Liver (tissue), 9 donors: ENCODE measurements around the gene USP35. TPM values are rescaled to one million over a fixed set of nuclear protein-coding genes. Genes with fewer than 3 reads are reported as not detected.

Source experiments
- DNase-seq: peaks from one replicate; pipeline ENCODE4 v3.0.0-alpha.2; 2017; ENCODE audit warnings: low spot score
- H3K27ac ChIP-seq, 2 donors: one replicate each; pipeline ENCODE4 v1.7.0; 2013; ENCODE audit warnings: inconsistent platforms in 2 of 2, low read length in 2 of 2, control low read depth in 1 of 2, low read depth in 1 of 2, mild to moderate bottlenecking in 1 of 2
- H3K27me3 ChIP-seq, 4 donors: one replicate each; pipeline versions ENCODE4 v1.6.1 to v1.7.0; 2013; ENCODE audit warnings: low read length in 3 of 4, inconsistent platforms in 1 of 4, mild to moderate bottlenecking in 1 of 4, moderate library complexity in 1 of 4; ENCODE audit not compliant: control insufficient read depth in 4 of 4, insufficient read depth in 4 of 4
- H3K36me3 ChIP-seq, 4 donors: one replicate each; pipeline versions ENCODE4 v1.6.1 to v1.7.0; 2013; ENCODE audit warnings: low read length in 3 of 4, mild to moderate bottlenecking in 3 of 4, low read depth in 1 of 4, moderate library complexity in 1 of 4; ENCODE audit not compliant: control insufficient read depth in 4 of 4, insufficient read depth in 3 of 4
- H3K4me1 ChIP-seq, 4 donors: one replicate each; pipeline versions ENCODE4 v1.6.1 to v1.7.0; 2013; ENCODE audit warnings: low read length in 3 of 4, mild to moderate bottlenecking in 3 of 4, moderate library complexity in 1 of 4; ENCODE audit not compliant: control insufficient read depth in 4 of 4, insufficient read depth in 4 of 4
- H3K4me3 ChIP-seq, 3 donors: one replicate each; pipeline versions ENCODE4 v1.6.1 to v1.7.0; 2013; ENCODE audit warnings: low read length in 3 of 3, control low read depth in 1 of 3, low read depth in 1 of 3, mild to moderate bottlenecking in 1 of 3
- H3K9ac ChIP-seq, 2 donors: one replicate each; pipeline ENCODE4 v1.7.0; 2013; ENCODE audit warnings: low read length in 2 of 2, mild to moderate bottlenecking in 2 of 2, moderate library complexity in 2 of 2, control low read depth in 1 of 2, low read depth in 1 of 2
- H3K9me3 ChIP-seq, 4 donors: one replicate each; pipeline versions ENCODE4 v1.6.1 to v1.7.0; 2013; ENCODE audit warnings: low read length in 3 of 4; ENCODE audit not compliant: control insufficient read depth in 4 of 4
- EGR1 ChIP-seq, 2 donors: IDR thresholded peaks; 2 replicates each; pipeline ENCODE4 v1.6.1; 2016 to 2018; ENCODE audit warnings: antibody characterized with exemption in 2 of 2, low read depth in 2 of 2
- FOXA1 ChIP-seq: IDR thresholded peaks from 2 replicates; pipeline ENCODE4 v1.6.1; 2016; ENCODE audit warnings: antibody characterized with exemption
- FOXA2 ChIP-seq: IDR thresholded peaks from 2 replicates; pipeline ENCODE4 v1.6.1; 2016; ENCODE audit warnings: antibody characterized with exemption
- GABPA ChIP-seq, 2 donors: IDR thresholded peaks in 1 of 2; conservative IDR thresholded peaks in 1 of 2; 2 replicates each; pipeline ENCODE4 v1.6.1; 2016; ENCODE audit warnings: antibody characterized with exemption in 2 of 2, mild to moderate bottlenecking in 1 of 2, moderate library complexity in 1 of 2
- HNF4A ChIP-seq, 2 donors: conservative IDR thresholded peaks; 2 replicates each; pipeline ENCODE4 v1.6.1; 2016; ENCODE audit warnings: antibody characterized with exemption in 2 of 2, mild to moderate bottlenecking in 2 of 2
- HNF4G ChIP-seq: IDR thresholded peaks from 2 replicates; pipeline ENCODE4 v1.6.1; 2016; ENCODE audit warnings: antibody characterized with exemption
- JUND ChIP-seq, 2 donors: IDR thresholded peaks; 2 replicates each; pipeline ENCODE4 v1.6.1; 2016; ENCODE audit warnings: antibody characterized with exemption in 2 of 2
- NR2F2 ChIP-seq: IDR thresholded peaks from 2 replicates; pipeline ENCODE4 v1.6.1; 2016; ENCODE audit warnings: antibody characterized with exemption
- RAD21 ChIP-seq, 2 donors: IDR thresholded peaks; 2 replicates each; pipeline ENCODE4 v1.6.1; 2016; ENCODE audit warnings: antibody characterized with exemption in 2 of 2, mild to moderate bottlenecking in 2 of 2
- SP1 ChIP-seq: IDR thresholded peaks from 2 replicates; pipeline ENCODE4 v1.6.1; 2018; ENCODE audit warnings: antibody characterized with exemption, mild to moderate bottlenecking
- TAF1 ChIP-seq: conservative IDR thresholded peaks from 2 replicates; pipeline ENCODE4 v1.6.1; 2016; ENCODE audit warnings: antibody characterized with exemption, mild to moderate bottlenecking
- YY1 ChIP-seq: IDR thresholded peaks from 2 replicates; pipeline ENCODE4 v1.6.1; 2016; ENCODE audit warnings: antibody characterized with exemption, mild to moderate bottlenecking
- WGBS: extraction: QIAGEN DNeasy Blood & Tissue Kit; methylation state at CpG from one replicate; pipeline ENCODE4 v1.1.7; 2013; 5-methylcytosine and 5-hydroxymethylcytosine counted together
- polyA plus RNA-seq, 2 donors: library from polyadenylated mRNA; stranded (reverse) in 1 of 2; unstranded in 1 of 2; fragments of 200-250 nt in 1 of 2; fragments of >200 nt in 1 of 2; fragmentation: Nextera tagmentation in 1 of 2; extraction: Ambion mirVana in 1 of 2; gene quantifications; one replicate each; pipeline versions ENCODE4 v1.2.1 to v1.2.3, GENCODE V29; 2013 to 2015
- total RNA-seq, 2 donors: library from RNA; depleted of rRNA; stranded (reverse); fragments of >200 nt; gene quantifications; one replicate each; pipeline ENCODE4 v1.2.3, GENCODE V29; 2014
- TF ChIP-seq, protein P1 (sequence below): IDR thresholded peaks from 2 replicates; pipeline ENCODE4 v1.6.1; 2016; ENCODE audit warnings: antibody characterized with exemption, mild to moderate bottlenecking
- TF ChIP-seq, protein P2 (sequence below): fragments of 150-350 bp; IDR thresholded peaks from 2 replicates; pipeline ENCODE4 v1.5.1; 2017; ENCODE audit warnings: improper control_type of control experiment, low read depth, low read length; ENCODE audit not compliant: missing input control
- TF ChIP-seq, protein P3 (sequence below): IDR thresholded peaks from 2 replicates; pipeline ENCODE4 v1.6.1; 2016; ENCODE audit warnings: antibody characterized with exemption
- donor health status: healthy.
- donor health status: healthy.
- donor health status: healthy.
- donor health status: healthy.
- donor health status: healthy.

USP35 gene
- total and polyA plus RNA-seq, 4 donors: 2.3 to 11.0 (median 4.8) TPM

DNA sequence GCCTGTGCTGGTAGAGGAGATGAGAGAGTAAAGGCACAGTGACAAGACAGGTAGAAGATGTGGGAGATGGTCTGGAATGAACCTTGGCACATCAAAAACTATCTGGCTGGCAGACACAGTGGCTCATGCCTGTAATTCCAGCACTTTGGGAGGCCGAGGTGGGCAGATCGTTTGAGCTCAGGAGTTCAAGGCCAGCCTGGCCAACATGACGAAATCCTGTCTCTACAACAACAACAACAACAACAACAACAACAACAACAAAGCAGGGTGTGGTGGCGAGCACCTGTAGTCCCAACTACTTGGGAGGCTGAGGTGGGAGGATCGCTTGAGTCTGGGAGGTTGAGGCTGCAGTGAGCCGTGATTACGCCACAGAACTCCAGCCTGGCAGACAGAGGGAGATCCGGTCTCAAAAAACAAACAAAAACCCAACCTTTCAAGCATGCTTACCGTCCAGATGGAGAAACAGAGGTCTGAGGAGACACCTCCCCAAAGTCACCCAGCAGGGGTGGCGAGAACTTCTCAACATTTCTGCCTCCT is 12.0 kb upstream of the USP35 start:
- no peak for TF ChIP-seq TAF1
- TF ChIP-seq EGR1 (IDR thresholded peaks at IDR 0.05; ENCODE audit: low read depth in 2 of 2): no peak
- TF ChIP-seq FOXA1: no peak
- TF ChIP-seq YY1: no peak
- no peak for TF ChIP-seq RAD21 (IDR thresholded peaks at IDR 0.05)
- no peak for TF ChIP-seq FOXA2
- TF ChIP-seq, protein P1, sequence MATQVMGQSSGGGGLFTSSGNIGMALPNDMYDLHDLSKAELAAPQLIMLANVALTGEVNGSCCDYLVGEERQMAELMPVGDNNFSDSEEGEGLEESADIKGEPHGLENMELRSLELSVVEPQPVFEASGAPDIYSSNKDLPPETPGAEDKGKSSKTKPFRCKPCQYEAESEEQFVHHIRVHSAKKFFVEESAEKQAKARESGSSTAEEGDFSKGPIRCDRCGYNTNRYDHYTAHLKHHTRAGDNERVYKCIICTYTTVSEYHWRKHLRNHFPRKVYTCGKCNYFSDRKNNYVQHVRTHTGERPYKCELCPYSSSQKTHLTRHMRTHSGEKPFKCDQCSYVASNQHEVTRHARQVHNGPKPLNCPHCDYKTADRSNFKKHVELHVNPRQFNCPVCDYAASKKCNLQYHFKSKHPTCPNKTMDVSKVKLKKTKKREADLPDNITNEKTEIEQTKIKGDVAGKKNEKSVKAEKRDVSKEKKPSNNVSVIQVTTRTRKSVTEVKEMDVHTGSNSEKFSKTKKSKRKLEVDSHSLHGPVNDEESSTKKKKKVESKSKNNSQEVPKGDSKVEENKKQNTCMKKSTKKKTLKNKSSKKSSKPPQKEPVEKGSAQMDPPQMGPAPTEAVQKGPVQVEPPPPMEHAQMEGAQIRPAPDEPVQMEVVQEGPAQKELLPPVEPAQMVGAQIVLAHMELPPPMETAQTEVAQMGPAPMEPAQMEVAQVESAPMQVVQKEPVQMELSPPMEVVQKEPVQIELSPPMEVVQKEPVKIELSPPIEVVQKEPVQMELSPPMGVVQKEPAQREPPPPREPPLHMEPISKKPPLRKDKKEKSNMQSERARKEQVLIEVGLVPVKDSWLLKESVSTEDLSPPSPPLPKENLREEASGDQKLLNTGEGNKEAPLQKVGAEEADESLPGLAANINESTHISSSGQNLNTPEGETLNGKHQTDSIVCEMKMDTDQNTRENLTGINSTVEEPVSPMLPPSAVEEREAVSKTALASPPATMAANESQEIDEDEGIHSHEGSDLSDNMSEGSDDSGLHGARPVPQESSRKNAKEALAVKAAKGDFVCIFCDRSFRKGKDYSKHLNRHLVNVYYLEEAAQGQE: no peak
- TF ChIP-seq JUND (IDR thresholded peaks at IDR 0.05): no peak
- TF ChIP-seq, protein P2, sequence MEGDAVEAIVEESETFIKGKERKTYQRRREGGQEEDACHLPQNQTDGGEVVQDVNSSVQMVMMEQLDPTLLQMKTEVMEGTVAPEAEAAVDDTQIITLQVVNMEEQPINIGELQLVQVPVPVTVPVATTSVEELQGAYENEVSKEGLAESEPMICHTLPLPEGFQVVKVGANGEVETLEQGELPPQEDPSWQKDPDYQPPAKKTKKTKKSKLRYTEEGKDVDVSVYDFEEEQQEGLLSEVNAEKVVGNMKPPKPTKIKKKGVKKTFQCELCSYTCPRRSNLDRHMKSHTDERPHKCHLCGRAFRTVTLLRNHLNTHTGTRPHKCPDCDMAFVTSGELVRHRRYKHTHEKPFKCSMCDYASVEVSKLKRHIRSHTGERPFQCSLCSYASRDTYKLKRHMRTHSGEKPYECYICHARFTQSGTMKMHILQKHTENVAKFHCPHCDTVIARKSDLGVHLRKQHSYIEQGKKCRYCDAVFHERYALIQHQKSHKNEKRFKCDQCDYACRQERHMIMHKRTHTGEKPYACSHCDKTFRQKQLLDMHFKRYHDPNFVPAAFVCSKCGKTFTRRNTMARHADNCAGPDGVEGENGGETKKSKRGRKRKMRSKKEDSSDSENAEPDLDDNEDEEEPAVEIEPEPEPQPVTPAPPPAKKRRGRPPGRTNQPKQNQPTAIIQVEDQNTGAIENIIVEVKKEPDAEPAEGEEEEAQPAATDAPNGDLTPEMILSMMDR: no peak
- TF ChIP-seq HNF4A (conservative IDR thresholded peaks at IDR 0.05): no peak
- TF ChIP-seq, protein P3, sequence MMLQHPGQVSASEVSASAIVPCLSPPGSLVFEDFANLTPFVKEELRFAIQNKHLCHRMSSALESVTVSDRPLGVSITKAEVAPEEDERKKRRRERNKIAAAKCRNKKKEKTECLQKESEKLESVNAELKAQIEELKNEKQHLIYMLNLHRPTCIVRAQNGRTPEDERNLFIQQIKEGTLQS: no peak
- TF ChIP-seq SP1: no peak
- no peak for TF ChIP-seq GABPA (IDR thresholded peaks at IDR 0.05 in 1 of 2, conservative IDR thresholded peaks at IDR 0.05 in 1 of 2)
- no peak for TF ChIP-seq NR2F2
- no peak for TF ChIP-seq HNF4G
- H3K4me1 ChIP-seq: peaks cover 0 to 12% (median 3%) of the 10 kb centered on the region in 4 donors
- no peak overlapping the region for H3K27ac ChIP-seq
- 74% methylated on average over 10 of the region's 10 CpGs for WGBS
- no peaks in the 10 kb centered on the region for H3K9me3 ChIP-seq
- H3K9ac ChIP-seq: no peak overlapping the region
- H3K36me3 ChIP-seq: peaks cover 3 to 18% (median 10%) of the 10 kb centered on the region in 4 donors
- DNase-seq: no peak
- H3K27me3 ChIP-seq: no peaks in the 10 kb centered on the region
- H3K4me3 ChIP-seq: no peak overlapping the region

DNA sequence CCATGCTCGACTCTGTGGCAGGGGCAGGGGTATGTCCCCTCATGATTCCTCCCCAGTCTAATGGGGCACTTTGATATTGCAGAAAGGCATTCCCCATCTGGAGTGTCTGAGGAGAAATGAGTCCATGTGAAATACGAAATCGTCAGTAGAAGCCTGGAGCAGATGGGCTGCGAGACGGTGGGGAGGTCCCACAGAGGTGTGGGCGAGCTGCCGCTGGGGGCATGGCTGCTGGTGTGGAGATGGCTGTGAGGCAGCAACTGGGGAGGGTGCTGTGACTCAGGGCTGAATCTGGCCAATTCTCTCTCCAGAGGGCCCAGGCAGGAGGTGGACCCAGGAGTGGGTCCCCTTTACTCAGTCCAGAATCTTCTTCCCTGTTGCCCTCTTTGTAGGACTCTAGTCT is 11.5 kb upstream of the USP35 start:
- Histone ChIP-seq H3K27ac (no peak overlapping the region), H3K4me1 (peaks cover 0 to 8% (median 3%) of the 10 kb centered on the region in 4 donors), H3K9ac (no peak overlapping the region), H3K4me3 (no peak overlapping the region), H3K27me3 (no peaks in the 10 kb centered on the region), H3K36me3 (peaks cover 3 to 18% (median 10%) of the 10 kb centered on the region in 4 donors), H3K9me3 (no peaks in the 10 kb centered on the region)
- 97% methylated on average over 7 of the region's 7 CpGs for WGBS
- no peak for DNase-seq
- TF ChIP-seq NR2F2: no peak
- TF ChIP-seq, protein P3: no peak
